HTERT RPE-1 (cell line): Measurements from ENCODE around the gene SGK2.
"Not testable (repeated sequence)": the region's sequence is repeated elsewhere in the genome, so short reads cannot be mapped to it uniquely, and the experiment has no call there.

ENCODE experiments used
- in situ Hi-C: fragments of 300-500 bp; cut with MboI; formaldehyde crosslinking; loops from 4 replicates; pipeline ENCODE4 v1.14.3; 2020; ENCODE audit warnings: low sequenced_read_pairs

Gene SGK2

GRCh38 chr20:43563429-43563828, 4.6 kb downstream of the SGK2 start:
- in situ Hi-C loops, result no loop called here

- in situ Hi-C loops, result no loop called here
Observed at GRCh38 chr20:43563991-43564390, 5.2 kb downstream of the SGK2 start.

GRCh38 chr20:43564455-43564854, 5.6 kb downstream of the SGK2 start:
- in situ Hi-C loops, result no loop called here

GRCh38 chr20:43564993-43565757, 6.3 kb downstream of the SGK2 start:
- in situ Hi-C loops, result no loop called here

- in situ Hi-C loops, result no loop called here
Observed at GRCh38 chr20:43565758-43566104, 6.9 kb downstream of the SGK2 start.

GRCh38 chr20:43567477-43567876, 8.7 kb downstream of the SGK2 start:
- in situ Hi-C loops, result no loop called here

GRCh38 chr20:43568706-43569105, 9.9 kb downstream of the SGK2 start:
- in situ Hi-C loops, result no loop called here

- in situ Hi-C loops, result no loop called here
Observed at GRCh38 chr20:43569282-43569681, 10.5 kb downstream of the SGK2 start.

- in situ Hi-C loops, result no loop called here
Observed at GRCh38 chr20:43570496-43570895, 11.7 kb downstream of the SGK2 start.

- in situ Hi-C loops, result no loop called here
Observed at GRCh38 chr20:43571310-43571709, 12.5 kb downstream of the SGK2 start.

GRCh38 chr20:43571771-43572170, 12.9 kb downstream of the SGK2 start:
- in situ Hi-C loops, result no loop called here

- in situ Hi-C loops, result no loop called here
Observed at GRCh38 chr20:43572891-43573290, 14.1 kb downstream of the SGK2 start.

- in situ Hi-C loops, result no loop called here
Observed at GRCh38 chr20:43576108-43576507, 17.3 kb downstream of the SGK2 start.

GRCh38 chr20:43579861-43580793, 21.3 kb downstream of the SGK2 start:
- in situ Hi-C loops, result no loop called here

- in situ Hi-C loops, result no loop called here
Observed at GRCh38 chr20:43583133-43583864, 24.5 kb downstream of the SGK2 start.

GRCh38 chr20:43583982-43584432, 25.2 kb downstream of the SGK2 start:
- in situ Hi-C loops, result no loop called here

GRCh38 chr20:43584448-43585136, 25.8 kb downstream of the SGK2 start:
- in situ Hi-C loops, result no loop called here

- in situ Hi-C loops, result no loop called here
Observed at GRCh38 chr20:43586641-43587040, 27.8 kb downstream of the SGK2 start.

- in situ Hi-C loops, result not testable (repeated sequence)
Observed at GRCh38 chr20:43588526-43588925, 29.7 kb downstream of the SGK2 start.

GRCh38 chr20:43590036-43590391, 31.2 kb downstream of the SGK2 start:
- in situ Hi-C loops, result no loop called here
